Posterior vena cava (tissue), 2 donors: ENCODE data around the gene CAPZA1. TPM values are rescaled to one million over a fixed set of nuclear protein-coding genes. Genes with fewer than 3 reads are reported as not detected.
A peak's percentile ranks its signal among the peaks of the same experiment; 100 is the strongest.

ENCODE experiments used
- DNase-seq: peaks from one replicate; pipeline ENCODE4 v3.0.0-alpha.2; 2020; ENCODE audit warnings: low spot score
- intact Hi-C, 2 donors: fragments of 100-400 bp; cut with DNase I; formaldehyde crosslinking; loops; one replicate each; pipeline versions ENCODE4 v1.14.1 to v1.14.2; 2022 to 2023
- total RNA-seq, 2 donors: library from RNA; stranded (reverse); fragmentation: NEBNext Ultra II Directional; extraction: Animal tissue kit (Norgen Biotek cat#: 25700); gene quantifications; one replicate each; pipeline ENCODE4 v1.2.1, GENCODE V29; 2021
- donor health status: DM: yes; HTN: yes; CAD: no.
- donor health status: DM: yes; HTN: yes; CAD: no.

Gene CAPZA1
- total RNA-seq, 2 donors from 2014 or later, result 104 to 109 TPM

DNA sequence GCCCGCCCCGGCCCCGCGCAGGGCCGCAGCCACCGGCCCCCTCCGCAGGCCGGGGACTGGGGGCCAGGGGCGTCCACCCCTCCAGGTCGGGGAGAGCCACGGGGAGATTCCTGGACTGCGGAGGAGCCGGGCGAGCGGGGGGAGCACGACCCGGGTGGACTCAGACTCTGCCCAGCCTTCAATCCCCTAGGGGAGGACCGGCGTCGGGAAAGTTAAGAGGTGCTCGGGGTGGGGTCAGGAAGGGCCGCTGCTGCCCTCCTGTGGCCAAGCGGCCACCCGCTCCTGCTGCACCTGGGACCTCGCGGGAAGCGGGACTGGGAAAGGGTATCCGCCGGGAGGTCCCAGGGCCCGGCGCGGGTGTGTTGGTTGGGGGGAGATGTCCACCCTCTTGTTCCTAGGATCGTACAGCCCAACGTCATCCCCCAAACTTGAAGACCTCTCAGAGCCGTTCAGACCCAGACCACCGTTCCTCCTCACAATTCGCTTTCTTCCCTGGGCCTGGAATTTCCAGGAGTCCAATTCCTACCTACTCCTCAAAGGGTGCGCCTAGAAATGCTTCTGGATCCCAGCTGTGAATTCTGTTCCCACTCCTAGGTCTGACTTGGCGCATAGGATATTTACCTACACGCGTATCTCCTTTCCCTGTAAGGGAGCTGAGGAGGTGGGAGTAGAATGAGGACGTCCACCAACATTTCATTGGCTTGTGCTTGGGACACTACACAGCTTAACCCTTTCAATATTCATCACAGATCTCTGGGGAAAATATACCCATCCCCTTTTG is 87.8 kb downstream of the CAPZA1 start:
- peak; percentile 95 for DNase-seq
- intact Hi-C loops, result loop anchor here (5.0 to 10.0 kb wide), 4 partner anchors 35 to 315 kb away; partner anchors contain the start of genes CTTNBP2NL (in 1 of the 2) and MOV10 (in 1 of the 2)

DNA sequence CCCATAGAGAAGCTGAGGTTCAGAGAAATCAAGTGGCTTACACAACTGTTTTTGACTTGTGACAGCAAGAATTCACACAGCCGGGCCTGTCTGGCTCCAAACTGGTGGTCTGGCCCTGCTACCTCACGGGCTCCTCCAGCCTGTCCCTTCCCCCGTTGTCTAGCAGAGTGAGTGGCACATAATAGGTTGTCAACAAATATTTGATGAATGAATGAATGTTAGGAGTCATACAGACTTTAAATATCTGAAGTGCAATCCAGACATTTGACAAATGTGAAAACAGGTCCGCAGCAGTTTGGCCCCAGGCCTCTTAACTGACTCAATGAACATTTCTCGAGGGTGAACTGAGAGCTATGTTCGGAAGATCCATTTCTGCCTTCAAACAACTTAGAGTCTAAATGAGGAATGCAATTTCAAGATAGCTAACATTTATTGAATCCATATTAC is 88.4 kb downstream of the CAPZA1 start:
- DNase-seq, result no peak
- intact Hi-C loops, result loop anchor here (5.0 to 10.0 kb wide), 4 partner anchors 36 to 316 kb away; partner anchors contain the start of genes CTTNBP2NL (in 1 of the 2) and MOV10 (in 1 of the 2)

DNA sequence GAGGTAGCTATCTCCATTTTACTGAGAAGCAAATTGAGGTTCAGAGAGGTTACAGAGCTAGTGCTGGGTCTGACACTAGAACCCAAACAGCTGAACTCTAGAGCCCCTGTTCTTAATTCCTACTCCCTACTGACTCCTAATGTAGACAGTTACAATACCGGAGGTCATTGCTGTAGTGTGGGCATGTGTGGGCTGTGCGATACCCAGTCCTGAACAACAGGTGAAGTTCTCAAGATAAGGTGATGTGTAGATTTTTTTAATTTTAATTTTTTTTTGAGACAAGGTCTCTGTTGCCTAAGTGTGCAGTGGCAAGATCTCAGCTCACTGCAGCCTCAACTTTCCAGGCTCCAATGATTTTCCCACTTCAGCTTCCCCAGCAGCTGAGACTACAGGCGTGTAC is 88.9 kb downstream of the CAPZA1 start:
- intact Hi-C loops, result loop anchor here (5.0 to 10.0 kb wide), 4 partner anchors 36 to 316 kb away; partner anchors contain the start of genes CTTNBP2NL (in 1 of the 2) and MOV10 (in 1 of the 2)
- DNase-seq, result no peak

DNA sequence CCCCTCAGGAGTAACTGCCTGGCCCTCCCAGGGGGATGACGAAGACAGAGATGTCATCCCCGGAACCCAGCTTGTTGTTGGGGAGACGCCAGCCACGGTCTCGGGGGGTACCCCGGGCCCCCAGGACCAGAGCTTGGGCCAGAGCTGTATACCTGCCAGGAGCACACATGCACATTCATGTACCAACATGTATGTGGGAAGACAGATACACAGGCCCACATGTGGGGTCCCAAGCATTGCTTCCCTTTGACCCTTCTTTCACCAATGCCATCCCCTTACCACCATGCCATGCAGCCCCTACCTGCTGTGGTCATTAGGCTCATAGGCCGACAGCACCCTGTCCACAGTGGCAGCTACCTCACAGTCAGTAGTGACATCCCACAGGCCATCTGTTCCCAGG is 90.5 kb downstream of the CAPZA1 start:
- DNase-seq, result no peak
- intact Hi-C loops, result loop anchor here in 1 of 2 donors (10.0 kb wide), 1 partner anchor 335 kb away; no protein-coding TSS in a partner anchor

DNA sequence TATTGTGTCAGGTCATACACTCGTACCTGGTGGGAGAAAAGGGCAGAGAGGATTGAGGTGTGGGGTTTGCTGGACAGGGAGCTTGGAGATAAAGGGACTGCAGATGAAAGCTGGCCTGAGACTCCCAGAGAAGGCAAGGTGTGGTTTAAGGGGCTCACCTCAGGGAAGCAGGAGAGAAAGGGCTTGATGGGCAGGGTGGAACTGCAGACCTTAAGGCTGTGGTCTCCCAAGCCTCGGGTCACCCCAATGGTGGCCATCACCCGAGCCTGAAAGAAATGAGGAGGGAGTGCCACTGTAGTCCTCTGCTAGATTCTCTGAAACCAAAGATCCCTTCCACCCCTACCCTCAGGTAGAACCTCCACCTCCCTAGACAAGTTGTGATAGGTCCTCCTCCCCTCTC is 91.0 kb downstream of the CAPZA1 start:
- DNase-seq, result peak; percentile 34
- intact Hi-C loops, result loop anchor here in 1 of 2 donors (10.0 kb wide), 1 partner anchor 334 kb away; no protein-coding TSS in a partner anchor

DNA sequence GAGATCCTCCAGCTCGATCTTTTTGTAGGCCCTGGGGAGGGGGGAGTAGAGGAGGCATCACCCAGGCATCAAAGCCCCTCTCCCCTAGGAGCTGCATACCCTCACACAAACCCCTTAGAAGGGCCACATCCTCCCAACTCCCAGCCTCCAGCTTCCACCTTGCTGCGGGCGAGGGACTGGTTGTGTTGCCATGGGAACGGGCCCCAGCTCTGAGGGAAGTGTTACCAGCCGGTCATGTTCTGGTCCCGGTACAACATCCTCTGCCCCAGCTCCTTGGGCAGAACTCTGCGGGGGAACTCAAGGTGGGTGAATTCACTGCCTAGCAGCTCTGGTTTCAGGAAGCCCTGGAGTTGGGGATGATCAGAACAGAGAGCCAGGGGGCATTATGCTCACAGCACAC is 91.4 kb downstream of the CAPZA1 start:
- peak; percentile 65 for DNase-seq
- intact Hi-C loops, result loop anchor here in 1 of 2 donors (10.0 kb wide), 1 partner anchor 334 kb away; no protein-coding TSS in a partner anchor

DNA sequence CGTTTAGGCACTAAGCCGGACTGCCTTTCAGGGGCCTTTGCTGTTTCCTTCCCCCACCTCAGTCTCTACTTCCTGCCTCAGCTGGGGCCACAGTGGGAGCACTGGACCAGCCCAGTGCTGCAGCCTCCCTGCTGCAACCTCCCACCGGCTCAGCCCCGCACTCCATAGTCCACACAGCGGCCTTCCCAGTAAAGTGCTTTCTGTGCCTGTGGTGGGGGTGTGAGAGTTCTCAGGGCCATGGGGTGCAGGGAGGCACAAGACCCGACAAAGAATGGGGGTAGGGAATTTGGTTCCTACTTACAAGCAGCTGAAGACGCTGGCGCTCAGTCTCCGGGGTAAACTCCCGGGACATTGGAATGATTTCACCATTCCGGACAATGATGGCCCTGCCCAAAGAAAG is 92.0 kb downstream of the CAPZA1 start:
- intact Hi-C loops, result loop anchor here in 1 of 2 donors (10.0 kb wide), 1 partner anchor 333 kb away; no protein-coding TSS in a partner anchor
- peak; percentile 60 for DNase-seq

DNA sequence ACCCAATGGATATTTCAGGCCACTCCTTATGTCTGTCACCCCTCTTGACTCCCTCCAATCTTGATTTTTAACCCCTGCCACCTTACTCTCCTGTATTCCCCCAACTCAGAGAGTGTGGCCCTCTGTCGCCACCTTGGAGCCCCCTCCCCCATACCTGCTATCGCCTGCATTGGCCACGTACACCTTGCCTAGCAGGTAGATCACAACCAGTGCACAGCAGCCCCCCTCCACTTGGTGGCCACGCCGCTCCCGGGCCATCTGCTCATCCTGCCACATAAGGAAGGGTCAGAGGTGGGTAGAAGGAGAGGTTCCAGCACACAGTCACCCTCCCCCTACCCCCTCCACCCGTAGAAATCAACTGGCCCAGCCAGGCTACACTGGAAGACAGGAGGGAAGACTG is 92.6 kb downstream of the CAPZA1 start:
- DNase-seq, result peak; percentile 72
- intact Hi-C loops, result loop anchor here in 1 of 2 donors (10.0 kb wide), 1 partner anchor 333 kb away; no protein-coding TSS in a partner anchor

DNA sequence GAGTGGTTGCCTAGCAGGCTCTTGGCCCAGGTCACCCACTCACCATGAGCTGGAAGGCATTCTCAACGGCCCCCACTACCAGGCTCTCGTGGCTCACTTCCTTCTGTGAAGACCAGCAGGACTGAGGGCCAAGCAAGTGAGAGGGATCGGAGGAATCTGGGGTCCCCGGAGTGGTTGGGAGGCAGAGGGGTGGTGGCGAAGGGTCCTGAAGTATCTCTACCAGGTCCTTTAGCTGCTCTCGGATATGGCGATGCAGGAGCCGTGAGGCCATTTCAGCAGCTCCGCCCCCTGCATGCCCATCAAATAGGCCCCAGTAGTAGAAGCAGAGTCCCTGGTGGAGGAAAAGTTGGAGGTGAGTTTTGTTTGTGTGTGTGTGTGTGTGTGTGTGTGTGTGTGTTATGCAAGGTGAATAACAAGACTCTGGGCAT is 93.1 kb downstream of the CAPZA1 start:
- intact Hi-C loops, result loop anchor here in 1 of 2 donors (10.0 kb wide), 1 partner anchor 332 kb away; no protein-coding TSS in a partner anchor
- peak; percentile 41 for DNase-seq

DNA sequence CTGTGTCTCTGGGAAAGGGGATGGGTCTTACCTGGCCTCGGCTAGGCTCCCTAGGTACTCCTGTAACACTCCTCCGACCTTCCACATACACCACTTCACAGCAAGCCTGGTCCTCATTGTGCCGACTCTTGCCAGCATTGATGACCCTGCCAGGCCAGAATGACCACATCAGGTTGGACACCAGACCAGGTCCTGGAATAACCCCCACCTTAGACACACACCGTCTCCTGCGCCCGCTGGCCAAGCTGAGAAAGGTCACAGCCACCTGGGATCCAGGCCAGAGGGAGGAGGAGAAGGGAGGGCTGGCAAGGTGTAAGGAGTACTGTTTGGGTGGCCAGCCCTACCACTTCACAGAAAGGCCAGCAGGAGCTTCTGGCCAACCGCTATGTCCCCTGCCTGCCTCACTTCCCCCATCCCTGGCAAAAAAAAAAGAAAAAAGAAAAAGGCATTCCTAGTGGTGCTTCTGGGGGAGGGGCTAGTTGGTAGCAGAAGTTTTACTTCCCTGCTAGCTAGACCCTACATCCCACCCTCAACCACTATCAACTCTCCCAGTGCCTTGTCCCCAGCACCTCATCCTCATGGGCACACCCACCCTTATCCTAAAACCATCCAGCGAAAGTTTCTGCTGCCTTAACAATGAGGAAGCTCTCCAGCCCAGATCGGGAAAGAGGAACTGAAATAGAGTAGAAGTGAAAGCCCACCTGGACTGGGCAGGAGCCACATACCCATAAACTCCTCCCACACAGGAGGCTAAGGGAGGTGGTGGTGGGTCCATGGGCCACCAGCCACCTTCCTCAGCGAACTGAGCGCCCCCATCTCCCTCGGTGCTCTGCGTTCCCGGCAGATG is 94.1 kb downstream of the CAPZA1 start:
- intact Hi-C loops, result loop anchor here in 1 of 2 donors (10.0 kb wide), 1 partner anchor 331 kb away; no protein-coding TSS in a partner anchor
- DNase-seq, result peak; percentile 76

DNA sequence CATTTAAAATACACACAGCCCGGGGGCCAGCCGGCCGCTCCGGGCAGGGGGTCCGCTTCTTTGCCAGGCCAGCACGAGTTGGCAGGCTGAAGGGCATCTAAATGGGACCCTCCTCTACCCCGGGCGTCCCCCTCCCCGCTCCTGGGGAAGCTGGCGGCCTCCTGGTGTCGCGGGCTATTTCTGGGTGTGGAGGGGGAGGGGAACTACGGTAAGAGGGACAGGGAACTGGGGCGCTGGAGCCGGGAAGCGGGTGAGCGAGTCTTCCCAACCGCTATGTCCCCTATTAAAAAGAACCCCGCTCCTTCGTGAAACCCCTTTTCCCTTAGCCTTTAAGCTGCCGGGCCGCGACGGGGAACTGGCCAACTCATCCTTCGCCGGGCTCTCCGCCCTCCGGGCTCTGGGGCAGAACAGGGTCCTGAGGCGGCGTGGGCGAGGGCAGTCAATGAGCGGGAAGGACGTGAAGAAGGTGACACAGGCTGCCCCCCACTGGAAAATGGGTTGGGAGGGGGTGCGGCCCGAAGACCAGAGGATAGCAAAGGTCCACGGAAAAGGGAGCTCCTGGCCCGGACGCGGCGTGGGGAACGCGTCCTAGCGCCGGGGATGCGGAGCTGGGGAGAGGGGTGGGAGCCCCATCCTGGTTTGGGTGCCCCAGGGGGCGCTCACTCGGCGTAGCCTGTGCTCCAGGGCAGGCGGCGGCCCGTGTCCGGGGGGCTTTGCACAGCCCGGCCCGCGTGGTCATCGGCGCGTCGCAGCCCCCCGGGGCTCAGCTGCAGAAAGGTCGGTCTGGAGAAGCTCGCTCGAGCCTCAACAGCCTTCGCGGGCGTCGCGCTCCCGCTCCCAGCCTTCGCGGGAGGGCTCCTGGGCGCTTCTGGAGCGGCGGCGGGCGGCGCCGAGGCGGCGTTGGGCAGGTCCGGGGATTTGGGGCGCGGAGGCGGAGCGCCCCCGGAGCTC is 95.0 kb downstream of the CAPZA1 start:
- intact Hi-C loops, result loop anchor here (5.0 to 10.0 kb wide), 2 partner anchors 93 to 330 kb away; no protein-coding TSS in a partner anchor
- peak; percentile 88 for DNase-seq

DNA sequence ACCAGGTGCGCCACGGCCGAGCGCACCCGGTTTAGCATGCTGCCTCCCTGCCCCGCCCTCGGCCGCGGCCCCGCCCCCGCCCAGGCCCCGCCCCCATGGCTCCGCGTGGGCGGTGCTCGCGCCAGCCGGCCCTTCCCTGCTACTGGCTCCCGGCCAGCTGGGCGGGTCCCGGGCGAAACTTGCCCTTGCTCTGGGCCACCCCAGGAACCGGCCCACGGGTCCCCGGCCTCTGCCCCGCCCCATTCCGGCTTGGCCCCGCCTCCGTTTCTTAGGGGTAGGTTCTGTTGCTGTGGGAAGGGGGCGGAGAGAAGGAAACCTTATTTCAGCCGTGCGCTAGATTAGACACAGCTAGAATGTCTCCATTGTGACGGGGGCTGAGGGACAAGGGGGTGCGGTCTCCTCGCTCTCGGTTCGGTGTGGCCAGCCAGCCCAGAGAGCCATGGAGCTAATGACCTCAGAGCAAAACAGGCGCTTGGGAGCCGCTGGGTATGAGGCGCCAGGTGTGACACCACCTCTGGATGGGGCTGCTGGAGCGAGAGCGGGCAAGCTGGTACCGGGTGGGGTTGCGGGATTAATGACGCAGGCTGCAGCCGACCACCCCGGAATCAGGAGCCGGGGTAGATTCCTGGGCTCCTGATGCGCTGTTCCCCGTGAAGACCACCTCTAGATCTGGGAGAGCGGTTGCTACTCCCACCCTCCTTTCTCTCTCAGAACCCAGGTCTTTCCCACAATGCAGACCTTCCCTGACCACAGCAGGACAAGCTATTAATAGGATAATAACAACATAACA is 95.8 kb downstream of the CAPZA1 start, which contains the start of gene PPM1J:
PPM1J (minus strand) TSS at position 69 of the 790 bp plus-strand sequence; CDS start at position 38, 31 bp downstream.
- DNase-seq, result peak; percentile 99
- intact Hi-C loops, result loop anchor here (5.0 to 10.0 kb wide), 2 partner anchors 92 to 329 kb away; no protein-coding TSS in a partner anchor

DNA sequence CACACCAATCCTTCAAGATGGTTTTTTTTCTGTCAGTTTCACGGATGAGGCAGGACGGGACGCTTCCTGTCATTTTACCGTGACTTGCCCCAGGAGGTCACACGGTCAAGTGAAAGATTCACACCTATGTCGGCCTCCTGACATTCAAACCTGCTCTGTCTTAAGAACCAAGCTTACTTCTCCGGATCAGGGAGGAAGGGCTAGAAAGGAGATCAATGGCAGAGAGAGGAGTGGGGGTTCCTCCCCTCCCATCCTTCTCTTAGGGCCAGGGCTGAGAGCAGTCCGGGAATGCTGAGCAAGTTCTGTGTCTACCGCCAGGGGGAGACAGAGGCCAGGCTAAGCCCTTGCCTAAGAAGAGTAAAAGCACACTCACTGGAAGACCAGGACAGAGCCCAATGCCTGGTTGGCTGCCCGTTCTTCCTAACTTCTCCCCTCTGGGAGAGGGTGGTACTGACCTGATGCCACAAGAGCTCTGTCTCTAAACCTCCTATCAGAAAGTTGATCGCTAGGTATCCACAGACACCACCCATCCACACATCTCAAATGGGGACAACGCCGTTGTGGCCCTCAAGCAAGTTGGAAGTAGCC is 96.6 kb downstream of the CAPZA1 start:
- intact Hi-C loops, result loop anchor here (5.0 to 10.0 kb wide), 2 partner anchors 91 to 329 kb away; no protein-coding TSS in a partner anchor
- peak; percentile 95 for DNase-seq

DNA sequence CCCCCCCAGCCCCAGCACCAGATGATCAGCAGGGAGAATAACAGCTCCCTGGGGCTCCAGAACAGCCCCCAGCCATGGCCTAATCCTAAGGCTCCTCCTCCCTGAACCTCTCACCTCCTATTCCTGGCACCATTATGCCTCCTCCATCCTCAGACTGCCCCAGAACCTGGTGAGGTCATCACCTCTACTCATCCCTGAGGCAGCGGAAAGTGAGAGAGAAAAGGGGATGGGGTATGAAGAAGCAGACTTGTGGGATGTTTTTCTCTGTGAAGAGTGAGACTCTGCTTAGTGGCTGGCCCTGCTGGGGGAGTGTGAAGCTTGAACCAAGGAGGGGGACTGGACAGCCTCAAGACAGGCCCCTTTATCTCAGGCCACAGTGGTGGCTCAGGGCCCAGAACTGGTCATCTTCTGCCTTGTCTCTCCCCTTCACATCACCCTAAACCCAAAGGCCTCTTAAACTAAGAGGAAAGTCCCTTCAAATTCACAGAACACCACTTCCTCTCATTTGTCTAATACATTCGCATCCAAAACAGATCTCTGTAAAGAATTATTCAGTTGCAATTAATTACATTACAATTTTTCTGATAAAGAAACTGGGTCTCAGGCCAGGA is 97.7 kb downstream of the CAPZA1 start:
- no peak for DNase-seq
- intact Hi-C loops, result loop anchor here (5.0 to 10.0 kb wide), 2 partner anchors 90 to 327 kb away; no protein-coding TSS in a partner anchor

DNA sequence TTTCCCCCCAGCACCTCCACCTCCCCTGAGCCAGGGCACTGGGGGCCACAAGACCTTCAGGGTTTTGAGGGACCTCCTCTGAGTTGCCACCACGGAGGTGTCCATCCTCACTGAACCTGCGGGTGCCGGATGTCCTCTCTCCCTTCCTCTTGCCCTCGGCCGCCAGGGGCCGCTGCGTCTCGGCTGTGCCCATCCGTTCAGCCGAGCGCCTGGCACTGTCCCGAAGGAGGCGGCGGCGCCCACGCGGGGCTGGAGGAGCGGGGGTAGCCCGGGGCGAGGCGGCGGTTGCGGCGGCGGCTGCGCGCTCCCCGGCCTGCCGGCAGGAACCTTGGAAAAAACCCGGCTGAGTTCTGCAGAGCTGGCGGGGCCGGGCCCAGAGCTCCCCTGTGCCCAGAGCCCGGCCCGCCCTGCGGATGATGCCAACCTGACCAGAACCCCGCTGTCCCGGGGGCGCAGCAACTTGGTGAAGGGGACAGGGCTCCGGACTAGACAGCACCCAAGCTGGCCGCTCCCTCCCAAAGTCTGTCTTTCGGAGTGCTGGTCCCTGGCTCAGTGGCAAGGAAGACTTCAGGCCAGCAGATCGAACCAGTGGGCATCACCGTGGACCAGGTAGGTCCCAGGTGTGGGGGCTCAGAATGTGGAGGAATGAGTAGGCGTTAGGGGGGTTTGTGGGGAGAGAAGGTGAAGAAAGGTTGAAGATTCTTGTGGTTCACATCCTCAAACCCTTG is 99.2 kb downstream of the CAPZA1 start:
- intact Hi-C loops, result loop anchor here (5.0 to 10.0 kb wide), 2 partner anchors 88 to 326 kb away; no protein-coding TSS in a partner anchor
- peak; percentile 94 for DNase-seq
